Neural cell (in vitro differentiated cells): Measurements from ENCODE around the gene SYT1. TPM values are rescaled to one million over a fixed set of nuclear protein-coding genes. Genes with fewer than 3 reads are reported as not detected.

Experiments used
- H2AFZ ChIP-seq: fragments of 200-600, 300-800 bp; sonication (generic), shearing (Covaris generic); 2 replicates; pipeline ENCODE4 v1.6.0; 2014; ENCODE audit warnings: low read depth, mild to moderate bottlenecking, antibody characterized with exemption, low read length, moderate library complexity
- H3F3A ChIP-seq: fragments of 200-600 bp; shearing (Covaris generic); 2 replicates; pipeline ENCODE4 v1.6.1; 2016; ENCODE audit warnings: mild to moderate bottlenecking, moderate library complexity, mixed read lengths, antibody characterized with exemption, low read length; ENCODE audit not compliant: insufficient read depth, poor library complexity, severe bottlenecking
- H3K27ac ChIP-seq: fragments of 200-600, 300-800 bp; sonication (generic), shearing (Covaris generic); 2 replicates; pipeline ENCODE4 v1.5.1; 2014; ENCODE audit warnings: mild to moderate bottlenecking, low read length, moderate library complexity
- H3K27me3 ChIP-seq: fragments of 300-800, 200-600 bp; sonication (generic), shearing (Covaris generic); 2 replicates; pipeline ENCODE4 v1.6.0; 2014; ENCODE audit warnings: mild to moderate bottlenecking, low read depth, low read length, moderate library complexity; ENCODE audit not compliant: insufficient read depth
- H3K36me3 ChIP-seq: fragments of 300-800, 200-600 bp; sonication (generic), shearing (Covaris generic); 2 replicates; pipeline ENCODE4 v1.5.1; 2014; ENCODE audit warnings: mild to moderate bottlenecking, antibody characterized with exemption, low read length, moderate library complexity; ENCODE audit not compliant: insufficient read depth
- H3K4me2 ChIP-seq: fragments of 300-800, 200-600 bp; sonication (generic), shearing (Covaris generic); 2 replicates; pipeline ENCODE4 v1.6.0; 2014; ENCODE audit warnings: mild to moderate bottlenecking, low read length
- H3K4me3 ChIP-seq: fragments of 300-800, 200-600 bp; sonication (generic), shearing (Covaris generic); 2 replicates; pipeline ENCODE4 v1.5.1; 2014; ENCODE audit warnings: mild to moderate bottlenecking, low read length, moderate library complexity
- H3K79me2 ChIP-seq: fragments of 200-600 bp; shearing (Covaris generic); replicated peaks from 2 replicates; pipeline ENCODE4 v1.6.0; 2014; ENCODE audit warnings: mild to moderate bottlenecking, low read length, moderate library complexity; ENCODE audit not compliant: insufficient read depth
- H3K9ac ChIP-seq: fragments of 300-800, 200-600 bp; sonication (generic), shearing (Covaris generic); 2 replicates; pipeline ENCODE4 v1.6.1; 2016; ENCODE audit warnings: mild to moderate bottlenecking, low read length, mixed read lengths
- H3K9me2 ChIP-seq: fragments of 200-600 bp; shearing (Covaris generic); 2 replicates; pipeline ENCODE4 v1.6.1; 2016; ENCODE audit warnings: mild to moderate bottlenecking, low read length, mixed read lengths; ENCODE audit not compliant: insufficient read depth
- H3K9me3 ChIP-seq: fragments of 200-600, 300-800 bp; sonication (generic), shearing (Covaris generic); 2 replicates; pipeline ENCODE4 v1.6.1; 2016; ENCODE audit warnings: mild to moderate bottlenecking, mixed run types, low read length, moderate library complexity, mixed read lengths
- H4K20me1 ChIP-seq: fragments of 200-600 bp; shearing (Covaris generic); 2 replicates; pipeline ENCODE4 v1.6.1; 2016; ENCODE audit warnings: mild to moderate bottlenecking, mixed run types; ENCODE audit not compliant: insufficient read depth
- EP300 ChIP-seq: fragments of 450-650 bp; conservative IDR thresholded peaks from 2 replicates; pipeline ENCODE4 v1.6.1; 2014; ENCODE audit warnings: antibody characterized with exemption, mild to moderate bottlenecking, moderate library complexity; ENCODE audit not compliant: poor library complexity, severe bottlenecking
- EZH2 ChIP-seq: fragments of 200-600, 300-800 bp; shearing (Covaris generic), sonication (generic); IDR thresholded peaks from 2 replicates; pipeline ENCODE4 v1.6.1; 2014; ENCODE audit warnings: antibody characterized with exemption, low read length, borderline replicate concordance, mild to moderate bottlenecking; ENCODE audit not compliant: insufficient read depth, poor library complexity, severe bottlenecking
- MXI1 ChIP-seq: fragments of 450-650 bp; conservative IDR thresholded peaks from 2 replicates; pipeline ENCODE4 v1.6.1; 2014; ENCODE audit warnings: antibody characterized with exemption, mild to moderate bottlenecking; ENCODE audit not compliant: poor library complexity, severe bottlenecking
- POLR2AphosphoS5 ChIP-seq: IDR thresholded peaks from 2 replicates; pipeline ENCODE4 v1.6.1; 2012
- RAD21 ChIP-seq: fragments of 450-650 bp; conservative IDR thresholded peaks from 2 replicates; pipeline ENCODE4 v1.6.1; 2014; ENCODE audit warnings: antibody characterized with exemption, mild to moderate bottlenecking, moderate library complexity
- SMC3 ChIP-seq: fragments of 450-650 bp; conservative IDR thresholded peaks from 2 replicates; pipeline ENCODE4 v1.6.1; 2014; ENCODE audit warnings: antibody characterized with exemption, mild to moderate bottlenecking, moderate library complexity; ENCODE audit not compliant: poor library complexity
- TAF1 ChIP-seq: IDR thresholded peaks from 2 replicates; pipeline ENCODE4 v1.6.1; 2012; ENCODE audit warnings: low read depth
- polyA plus RNA-seq: library from polyadenylated mRNA; depleted of rRNA; stranded (reverse); fragments of >200 nt; gene quantifications from 2 replicates; pipeline ENCODE4 v1.2.3, GENCODE V29; 2014
- TF ChIP-seq, protein P1 (sequence below): fragments of 450-650 bp; IDR thresholded peaks from 2 replicates; pipeline ENCODE4 v1.5.1; 2014; ENCODE audit warnings: antibody characterized with exemption, mild to moderate bottlenecking, moderate library complexity; ENCODE audit not compliant: poor library complexity, severe bottlenecking
- TF ChIP-seq, protein P2 (sequence below): IDR thresholded peaks from 2 replicates; pipeline ENCODE4 v1.6.1; 2012; ENCODE audit warnings: borderline replicate concordance

The SYT1 gene
- polyA plus RNA-seq, 1 donor from 2014 or later: 103 TPM

DNA sequence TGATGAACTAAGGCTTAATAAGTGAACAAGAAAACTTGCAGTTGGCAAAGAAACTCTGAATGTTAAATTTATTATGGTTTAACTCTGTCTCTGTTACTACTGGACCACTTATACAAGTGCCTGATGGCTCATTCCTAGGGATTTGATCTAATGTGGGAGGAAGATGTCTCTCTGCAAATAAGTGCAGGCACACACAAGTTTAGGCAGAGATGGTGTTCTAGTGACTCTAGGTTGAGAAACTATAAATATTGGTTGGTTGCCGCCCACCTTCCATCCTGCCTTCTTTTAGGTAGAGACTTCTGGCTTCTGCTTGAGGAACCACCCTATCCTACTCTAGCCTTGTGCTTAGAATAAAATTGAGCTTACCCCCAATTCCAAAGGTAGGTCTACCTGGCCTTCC is 570.0 kb downstream of the SYT1 start:
- Histone ChIP-seq H3K79me2 (no peaks in the 10 kb centered on the region), H3K4me3 (no peak overlapping the region), H4K20me1 (no peaks in the 10 kb centered on the region), H3K36me3 (no peaks in the 10 kb centered on the region), H3K9me2 (no peaks in the 10 kb centered on the region), H3K9ac (no peak overlapping the region), H3K27me3 (no peaks in the 10 kb centered on the region), H3K4me2 (no peak overlapping the region), H3K9me3 (no peaks in the 10 kb centered on the region), H3K27ac (no peak overlapping the region), H2AFZ (no peak overlapping the region), H3F3A (no peaks in the 10 kb centered on the region)
- no peak for TF ChIP-seq RAD21

DNA sequence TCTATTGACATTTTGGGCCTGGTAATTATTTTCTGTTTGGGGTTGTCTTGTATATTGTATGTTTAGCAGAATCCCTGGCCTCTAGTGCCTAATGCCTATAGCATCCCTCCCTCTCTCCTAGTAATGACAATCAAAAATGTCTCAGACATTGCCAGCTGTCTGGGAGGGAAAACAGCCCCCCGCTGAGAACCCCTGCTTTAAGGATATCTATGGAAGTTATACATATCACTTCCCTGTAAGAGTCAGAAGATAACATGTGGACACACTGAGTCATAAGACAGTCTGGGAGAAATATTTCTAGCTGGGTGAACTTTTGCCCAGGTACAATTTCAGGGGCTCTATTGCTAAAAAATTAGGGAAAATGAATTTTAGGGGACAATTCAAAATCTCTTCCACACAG is 571.2 kb downstream of the SYT1 start:
- Histone ChIP-seq H3K4me3 (no peak overlapping the region), H3K79me2 (no peaks in the 10 kb centered on the region), H4K20me1 (no peaks in the 10 kb centered on the region), H3K9me2 (no peaks in the 10 kb centered on the region), H3K36me3 (no peaks in the 10 kb centered on the region), H3K4me2 (no peak overlapping the region), H2AFZ (no peak overlapping the region), H3K27me3 (no peaks in the 10 kb centered on the region), H3K27ac (no peak overlapping the region), H3K9me3 (no peaks in the 10 kb centered on the region), H3K9ac (no peak overlapping the region), H3F3A (no peaks in the 10 kb centered on the region)
- TF ChIP-seq MXI1 (no peak), SMC3 (no peak), RAD21 (no peak), EP300 (no peak), POLR2AphosphoS5 (no peak), EZH2 (no peak), TAF1 (no peak)
- TF ChIP-seq, protein P1, sequence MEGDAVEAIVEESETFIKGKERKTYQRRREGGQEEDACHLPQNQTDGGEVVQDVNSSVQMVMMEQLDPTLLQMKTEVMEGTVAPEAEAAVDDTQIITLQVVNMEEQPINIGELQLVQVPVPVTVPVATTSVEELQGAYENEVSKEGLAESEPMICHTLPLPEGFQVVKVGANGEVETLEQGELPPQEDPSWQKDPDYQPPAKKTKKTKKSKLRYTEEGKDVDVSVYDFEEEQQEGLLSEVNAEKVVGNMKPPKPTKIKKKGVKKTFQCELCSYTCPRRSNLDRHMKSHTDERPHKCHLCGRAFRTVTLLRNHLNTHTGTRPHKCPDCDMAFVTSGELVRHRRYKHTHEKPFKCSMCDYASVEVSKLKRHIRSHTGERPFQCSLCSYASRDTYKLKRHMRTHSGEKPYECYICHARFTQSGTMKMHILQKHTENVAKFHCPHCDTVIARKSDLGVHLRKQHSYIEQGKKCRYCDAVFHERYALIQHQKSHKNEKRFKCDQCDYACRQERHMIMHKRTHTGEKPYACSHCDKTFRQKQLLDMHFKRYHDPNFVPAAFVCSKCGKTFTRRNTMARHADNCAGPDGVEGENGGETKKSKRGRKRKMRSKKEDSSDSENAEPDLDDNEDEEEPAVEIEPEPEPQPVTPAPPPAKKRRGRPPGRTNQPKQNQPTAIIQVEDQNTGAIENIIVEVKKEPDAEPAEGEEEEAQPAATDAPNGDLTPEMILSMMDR: no peak
- TF ChIP-seq, protein P2, sequence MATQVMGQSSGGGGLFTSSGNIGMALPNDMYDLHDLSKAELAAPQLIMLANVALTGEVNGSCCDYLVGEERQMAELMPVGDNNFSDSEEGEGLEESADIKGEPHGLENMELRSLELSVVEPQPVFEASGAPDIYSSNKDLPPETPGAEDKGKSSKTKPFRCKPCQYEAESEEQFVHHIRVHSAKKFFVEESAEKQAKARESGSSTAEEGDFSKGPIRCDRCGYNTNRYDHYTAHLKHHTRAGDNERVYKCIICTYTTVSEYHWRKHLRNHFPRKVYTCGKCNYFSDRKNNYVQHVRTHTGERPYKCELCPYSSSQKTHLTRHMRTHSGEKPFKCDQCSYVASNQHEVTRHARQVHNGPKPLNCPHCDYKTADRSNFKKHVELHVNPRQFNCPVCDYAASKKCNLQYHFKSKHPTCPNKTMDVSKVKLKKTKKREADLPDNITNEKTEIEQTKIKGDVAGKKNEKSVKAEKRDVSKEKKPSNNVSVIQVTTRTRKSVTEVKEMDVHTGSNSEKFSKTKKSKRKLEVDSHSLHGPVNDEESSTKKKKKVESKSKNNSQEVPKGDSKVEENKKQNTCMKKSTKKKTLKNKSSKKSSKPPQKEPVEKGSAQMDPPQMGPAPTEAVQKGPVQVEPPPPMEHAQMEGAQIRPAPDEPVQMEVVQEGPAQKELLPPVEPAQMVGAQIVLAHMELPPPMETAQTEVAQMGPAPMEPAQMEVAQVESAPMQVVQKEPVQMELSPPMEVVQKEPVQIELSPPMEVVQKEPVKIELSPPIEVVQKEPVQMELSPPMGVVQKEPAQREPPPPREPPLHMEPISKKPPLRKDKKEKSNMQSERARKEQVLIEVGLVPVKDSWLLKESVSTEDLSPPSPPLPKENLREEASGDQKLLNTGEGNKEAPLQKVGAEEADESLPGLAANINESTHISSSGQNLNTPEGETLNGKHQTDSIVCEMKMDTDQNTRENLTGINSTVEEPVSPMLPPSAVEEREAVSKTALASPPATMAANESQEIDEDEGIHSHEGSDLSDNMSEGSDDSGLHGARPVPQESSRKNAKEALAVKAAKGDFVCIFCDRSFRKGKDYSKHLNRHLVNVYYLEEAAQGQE: no peak
